ENCODE data around the gene ALDH5A1.

DNA sequence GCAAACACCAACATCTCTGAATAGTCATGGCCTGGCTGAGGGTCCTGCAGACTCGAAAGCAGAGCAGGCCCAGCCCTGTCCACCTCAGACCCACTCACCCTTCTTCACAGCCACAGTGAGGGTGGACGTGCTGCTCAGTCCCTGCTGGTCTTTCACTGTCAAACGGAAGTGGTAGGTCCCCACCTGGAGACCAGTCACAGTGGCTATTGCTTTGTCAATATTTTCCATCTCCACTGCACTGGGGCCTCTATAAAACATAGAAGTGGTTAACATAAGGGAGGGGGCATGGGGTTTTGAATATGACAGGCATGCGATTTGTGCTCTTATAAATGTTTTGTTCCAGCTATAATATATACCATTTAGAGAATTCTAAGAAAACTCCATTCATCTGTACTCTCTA lies 73.9 kb downstream of the ALDH5A1 start:
- TF ChIP-seq, protein P1, sequence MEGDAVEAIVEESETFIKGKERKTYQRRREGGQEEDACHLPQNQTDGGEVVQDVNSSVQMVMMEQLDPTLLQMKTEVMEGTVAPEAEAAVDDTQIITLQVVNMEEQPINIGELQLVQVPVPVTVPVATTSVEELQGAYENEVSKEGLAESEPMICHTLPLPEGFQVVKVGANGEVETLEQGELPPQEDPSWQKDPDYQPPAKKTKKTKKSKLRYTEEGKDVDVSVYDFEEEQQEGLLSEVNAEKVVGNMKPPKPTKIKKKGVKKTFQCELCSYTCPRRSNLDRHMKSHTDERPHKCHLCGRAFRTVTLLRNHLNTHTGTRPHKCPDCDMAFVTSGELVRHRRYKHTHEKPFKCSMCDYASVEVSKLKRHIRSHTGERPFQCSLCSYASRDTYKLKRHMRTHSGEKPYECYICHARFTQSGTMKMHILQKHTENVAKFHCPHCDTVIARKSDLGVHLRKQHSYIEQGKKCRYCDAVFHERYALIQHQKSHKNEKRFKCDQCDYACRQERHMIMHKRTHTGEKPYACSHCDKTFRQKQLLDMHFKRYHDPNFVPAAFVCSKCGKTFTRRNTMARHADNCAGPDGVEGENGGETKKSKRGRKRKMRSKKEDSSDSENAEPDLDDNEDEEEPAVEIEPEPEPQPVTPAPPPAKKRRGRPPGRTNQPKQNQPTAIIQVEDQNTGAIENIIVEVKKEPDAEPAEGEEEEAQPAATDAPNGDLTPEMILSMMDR (conservative IDR thresholded peaks at IDR 0.05) = no peak
- no peak for TF ChIP-seq ZFX (IDR thresholded peaks at IDR 0.05)
